GM12892 (cell line): ENCODE data around the gene CDKAL1.

Experiments
- POLR2A ChIP-seq: IDR thresholded peaks from 2 replicates; pipeline ENCODE4 v1.6.1; 2011; ENCODE audit warnings: low read depth, low read length, control low read depth
- POLR2AphosphoS5 ChIP-seq: IDR thresholded peaks from 2 replicates; pipeline ENCODE4 v1.6.1; 2011; ENCODE audit warnings: low read depth, low read length, control low read depth
- TAF1 ChIP-seq: IDR thresholded peaks from 2 replicates; pipeline ENCODE4 v1.6.1; 2011; ENCODE audit warnings: low read depth, mild to moderate bottlenecking, control low read depth, low read length, borderline replicate concordance

DNA sequence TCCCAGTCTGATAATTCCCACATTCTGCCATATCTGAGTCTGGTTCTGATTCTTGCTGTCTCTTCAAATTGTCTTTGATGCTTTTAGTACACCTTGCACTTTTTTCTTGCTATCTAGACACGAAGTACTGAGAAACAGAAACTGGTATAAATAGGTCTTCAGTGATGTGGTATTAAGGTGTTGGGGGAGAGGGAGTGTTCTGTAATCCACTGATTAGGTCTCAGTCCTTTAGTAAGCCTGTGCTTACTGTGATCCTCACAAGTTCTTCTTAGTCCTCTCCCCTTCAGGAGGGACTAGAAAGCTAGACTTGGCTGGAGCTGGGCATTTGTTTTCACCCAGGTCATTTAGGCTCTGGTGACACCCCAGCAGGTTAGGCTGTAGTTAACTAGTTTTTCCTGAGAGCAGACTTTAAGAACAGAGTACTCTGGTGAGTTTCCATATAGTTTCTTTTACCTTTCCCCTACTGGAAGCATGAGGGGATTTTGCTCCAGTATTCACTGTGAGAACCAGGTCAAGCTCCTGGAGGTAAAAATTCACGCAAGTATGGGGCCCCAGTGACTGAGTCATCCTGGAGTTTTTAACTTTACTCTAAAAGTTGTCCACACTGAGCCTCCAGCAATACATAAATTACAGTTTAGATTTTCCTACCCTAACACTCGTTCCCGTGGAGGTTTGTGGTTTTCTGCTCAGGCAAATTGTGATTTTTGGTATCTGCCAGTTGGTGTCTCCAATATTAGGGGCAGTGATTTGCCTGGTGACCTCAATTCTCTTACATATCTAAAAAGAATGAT is 154.6 kb downstream of the CDKAL1 start:
- TF ChIP-seq POLR2A: 0 out of 2 replicates have a peak, but pooled peaks have one; percentile 44
- TF ChIP-seq TAF1: no peak
- TF ChIP-seq POLR2AphosphoS5: no peak
